Measurements from ENCODE around the gene MECR. TPM values are rescaled to one million over a fixed set of nuclear protein-coding genes. Genes with fewer than 3 reads are reported as not detected.

Gene MECR
- total RNA-seq, 1 experiment from 2014 or later, result 42.9 TPM

- DNase-seq (ENCODE audit: low read depth, low spot score), result peak; percentile 94
- Histone ChIP-seq H3K27me3 (ENCODE audit: insufficient read depth, low read length) (no peaks in the 10 kb centered on the region), H3K79me2 (ENCODE audit: insufficient read depth, low read length) (peaks cover 50% of the 10 kb centered on the region), H3K4me1 (ENCODE audit: control insufficient read depth in 1 of 2, insufficient read depth in 2 of 2, low read length in 2 of 2) (peaks cover 14 to 20% of the 10 kb centered on the region in 2 experiments), H3K4me2 (ENCODE audit: low read length) (peak within 1 kb of the TSS; percentile 86), H4K20me1 (ENCODE audit: insufficient read depth) (peaks cover 26% of the 10 kb centered on the region; the same call in 1 of the 2 replicates), H3K36me3 (ENCODE audit: control insufficient read depth in 1 of 2, insufficient read depth in 2 of 2, low read length in 2 of 2) (peaks cover 7 to 12% of the 10 kb centered on the region in 2 experiments; a peak in 2 of 4 replicates), H3K9me3 (ENCODE audit: control insufficient read depth in 1 of 2, insufficient read depth in 1 of 2, low read depth in 1 of 2, low read length in 2 of 2) (no peaks in the 10 kb centered on the region), H2AFZ (ENCODE audit: low read depth, low read length, poor library complexity, severe bottlenecking) (peak within 1 kb of the TSS; percentile 86), H3K27ac (ENCODE audit: low read depth, low read length) (peak within 1 kb of the TSS; percentile 96), H3K9ac (ENCODE audit: low read length) (peak within 1 kb of the TSS; percentile 100), H3K9me2 (ENCODE audit: insufficient read depth) (no peaks in the 10 kb centered on the region), H3K4me3 (replicated peaks in 1 of 2; ENCODE audit: low read depth in 1 of 2, low read length in 2 of 2) (peak within 1 kb of the TSS; percentile 92 to 93)
- intact Hi-C loops (cut with micrococcal nuclease), result loop anchor here (2.0 kb wide), 1 partner anchor 297 kb away; no protein-coding TSS in a partner anchor
- BruUV-seq (replicated peaks), result no TSS peak
- POLR2A ChIA-PET, result interaction anchor here (0.6 to 2.1 kb wide), 14 partner anchors 9 to 445 kb away, joined by 3 to 11 read pairs (median 4); partner anchors contain the start of genes TMEM200B and YTHDF2
- RAD21 ChIA-PET (ENCODE audit: low non-redundant PET in 1 of 2, low total read pairs in 2 of 2, uncharacterized antibody in 2 of 2, unreplicated experiment in 2 of 2), result interaction anchor here in 1 of 2 experiments (0.6 to 1.0 kb wide), 2 partner anchors 32 to 60 kb away, joined by 3 read pairs; no protein-coding TSS in a partner anchor
- CTCF ChIA-PET, result interaction anchor here (0.6 to 2.1 kb wide), 12 partner anchors 11 to 304 kb away, joined by 3 to 14 read pairs (median 6); partner anchors contain the start of gene TMEM200B
- peak; percentile 96 for ATAC-seq
- TF ChIP-seq ZFX (IDR thresholded peaks at IDR 0.05), result peak; percentile 100
- TF ChIP-seq, protein P1, sequence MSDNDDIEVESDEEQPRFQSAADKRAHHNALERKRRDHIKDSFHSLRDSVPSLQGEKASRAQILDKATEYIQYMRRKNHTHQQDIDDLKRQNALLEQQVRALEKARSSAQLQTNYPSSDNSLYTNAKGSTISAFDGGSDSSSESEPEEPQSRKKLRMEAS (IDR thresholded peaks at IDR 0.05), result peak; percentile 85
- TF ChIP-seq REST (IDR thresholded peaks at IDR 0.05; ENCODE audit: low read depth), result no peak
- TF ChIP-seq RAD21 (IDR thresholded peaks at IDR 0.05; ENCODE audit: low read depth), result peak; percentile 41
- no peak for TF ChIP-seq ZNF274 (IDR thresholded peaks at IDR 0.05; ENCODE audit: low read depth, low read length)
- TF ChIP-seq, protein P2, sequence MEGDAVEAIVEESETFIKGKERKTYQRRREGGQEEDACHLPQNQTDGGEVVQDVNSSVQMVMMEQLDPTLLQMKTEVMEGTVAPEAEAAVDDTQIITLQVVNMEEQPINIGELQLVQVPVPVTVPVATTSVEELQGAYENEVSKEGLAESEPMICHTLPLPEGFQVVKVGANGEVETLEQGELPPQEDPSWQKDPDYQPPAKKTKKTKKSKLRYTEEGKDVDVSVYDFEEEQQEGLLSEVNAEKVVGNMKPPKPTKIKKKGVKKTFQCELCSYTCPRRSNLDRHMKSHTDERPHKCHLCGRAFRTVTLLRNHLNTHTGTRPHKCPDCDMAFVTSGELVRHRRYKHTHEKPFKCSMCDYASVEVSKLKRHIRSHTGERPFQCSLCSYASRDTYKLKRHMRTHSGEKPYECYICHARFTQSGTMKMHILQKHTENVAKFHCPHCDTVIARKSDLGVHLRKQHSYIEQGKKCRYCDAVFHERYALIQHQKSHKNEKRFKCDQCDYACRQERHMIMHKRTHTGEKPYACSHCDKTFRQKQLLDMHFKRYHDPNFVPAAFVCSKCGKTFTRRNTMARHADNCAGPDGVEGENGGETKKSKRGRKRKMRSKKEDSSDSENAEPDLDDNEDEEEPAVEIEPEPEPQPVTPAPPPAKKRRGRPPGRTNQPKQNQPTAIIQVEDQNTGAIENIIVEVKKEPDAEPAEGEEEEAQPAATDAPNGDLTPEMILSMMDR (IDR thresholded peaks at IDR 0.05 in 2 of 3, conservative IDR thresholded peaks at IDR 0.05 in 1 of 3; ENCODE audit: borderline replicate concordance in 1 of 3, insufficient read depth in 1 of 3, low read depth in 2 of 3, low read length in 2 of 3), result peak; percentile 41 to 62 (median 47); a peak in 5 of 6 replicates
- no peak for TF ChIP-seq EZH2phosphoT487 (IDR thresholded peaks at IDR 0.05; ENCODE audit: borderline replicate concordance)
- peak; percentile 62 for TF ChIP-seq POLR2A (IDR thresholded peaks at IDR 0.05; ENCODE audit: borderline replicate concordance, extremely low read depth, insufficient read depth, insufficient read length)
- TF ChIP-seq ATF3 (IDR thresholded peaks at IDR 0.05), result no peak
- no peak for TF ChIP-seq JUND (IDR thresholded peaks at IDR 0.05)
- TF ChIP-seq FOSL1 (IDR thresholded peaks at IDR 0.05; ENCODE audit: low read depth), result no peak
- no peak for TF ChIP-seq TCF7L2 (IDR thresholded peaks at IDR 0.05; ENCODE audit: borderline replicate concordance, extremely low read depth, insufficient read depth, insufficient read length)
- peak; percentile 65; the same call in 1 of the 2 replicates for TF ChIP-seq CBX3 (IDR thresholded peaks at IDR 0.05; ENCODE audit: low read depth)
- TF ChIP-seq POLR2AphosphoS5 (IDR thresholded peaks at IDR 0.05; ENCODE audit: low read depth, low read length), result peak; percentile 86
- TF ChIP-seq CEBPB (IDR thresholded peaks at IDR 0.05; ENCODE audit: low read depth), result no peak
- no peak for TF ChIP-seq EZH2 (IDR thresholded peaks at IDR 0.05)
- TF ChIP-seq EGR1 (IDR thresholded peaks at IDR 0.05; ENCODE audit: low read depth), result 0 out of 2 replicates have a peak, but pooled peaks have one; percentile 23
- peak; percentile 64; the same call in 1 of the 2 replicates for TF ChIP-seq ELF1 (IDR thresholded peaks at IDR 0.05; ENCODE audit: borderline replicate concordance, low read depth)
- peak; percentile 68 for TF ChIP-seq SP1 (IDR thresholded peaks at IDR 0.05; ENCODE audit: low read depth)
Observed at GRCh38 chr1:29181413-29182225, 49.1 kb downstream of the MECR start, which contains the start of gene SRSF4. Gene SRSF4, minus strand, starts transcription at chr1:29181900. Its CDS starts 148 bp downstream, at chr1:29181752.
